Karpas-422 (cell line): Measurements from ENCODE around the gene RBBP9. TPM values are rescaled to one million over a fixed set of nuclear protein-coding genes. Genes with fewer than 3 reads are reported as not detected.

Source experiments
- DNase-seq: peaks from one replicate; pipeline ENCODE4 v3.0.0-alpha.2; 2015
- H2AFZ ChIP-seq: fragments of 200-600 bp; sonication (generic); 2 replicates; pipeline ENCODE4 v1.6.1; 2014; ENCODE audit warnings: antibody characterized with exemption, low read length, mixed read lengths
- H3K27ac ChIP-seq: fragments of 200-600 bp; sonication (generic); 2 replicates; pipeline ENCODE4 v1.5.1; 2014; ENCODE audit warnings: mild to moderate bottlenecking, low read length, moderate library complexity
- H3K27me3 ChIP-seq: fragments of 200-600 bp; sonication (generic); 2 replicates; pipeline ENCODE4 v1.6.1; 2014; ENCODE audit warnings: low read length, mixed read lengths
- H3K36me3 ChIP-seq: fragments of 200-600 bp; sonication (generic); 2 replicates; pipeline ENCODE4 v1.6.1; 2014; ENCODE audit warnings: low read length, mixed read lengths; ENCODE audit not compliant: insufficient read depth
- H3K4me1 ChIP-seq: fragments of 200-600 bp; sonication (generic); 2 replicates; pipeline ENCODE4 v1.6.1; 2014; ENCODE audit warnings: mild to moderate bottlenecking, low read length, mixed read lengths
- H3K4me2 ChIP-seq: fragments of 200-600 bp; sonication (generic); 2 replicates; pipeline ENCODE4 v1.6.1; 2014; ENCODE audit warnings: low read length, low read depth, mild to moderate bottlenecking; ENCODE audit not compliant: poor library complexity, severe bottlenecking
- H3K4me3 ChIP-seq: fragments of 200-600 bp; sonication (generic); 2 replicates; pipeline ENCODE4 v1.5.1; 2014; ENCODE audit warnings: mild to moderate bottlenecking, antibody characterized with exemption, low read length, mixed read lengths
- H3K79me2 ChIP-seq: fragments of 200-600 bp; sonication (generic); 2 replicates; pipeline ENCODE4 v1.6.1; 2014; ENCODE audit warnings: mild to moderate bottlenecking, low read length, mixed read lengths
- H3K9ac ChIP-seq: fragments of 200-600 bp; sonication (generic); 2 replicates; pipeline ENCODE4 v1.6.0; 2014; ENCODE audit warnings: low read length
- H3K9me2 ChIP-seq: fragments of 200-600 bp; sonication (generic), shearing (Covaris generic); replicated peaks from 2 replicates; pipeline ENCODE4 v1.6.0; 2014; ENCODE audit warnings: mild to moderate bottlenecking, low read length, moderate library complexity; ENCODE audit not compliant: insufficient read depth
- H3K9me3 ChIP-seq: fragments of 300-700, 200-600 bp; sonication (generic); 2 replicates; pipeline ENCODE4 v1.6.1; 2014; ENCODE audit warnings: low read length, mixed read lengths
- H4K20me1 ChIP-seq: fragments of 200-600 bp; sonication (generic); 2 replicates; pipeline ENCODE4 v1.6.1; 2014; ENCODE audit warnings: mild to moderate bottlenecking, antibody characterized with exemption, low read length, low read depth; ENCODE audit not compliant: insufficient read depth
- total RNA-seq: library from RNA; depleted of rRNA; stranded (reverse); fragments of >200 nt; shearing (Covaris generic); gene quantifications from 2 replicates; pipeline ENCODE4 v1.2.3, GENCODE V29; 2014; ENCODE audit warnings: low replicate concordance; rRNA removed

RBBP9 gene
- 7.9 and 11.2 TPM in 2 replicates for total RNA-seq

GRCh38 chr20:18496740-18497592 is at the start of gene RBBP9:
RBBP9 (minus strand) TSS chr20:18497225; CDS start chr20:18497167, 58 bp downstream.
- Histone ChIP-seq H3K4me3 (peak within 1 kb of the TSS; percentile 81), H2AFZ (peak within 1 kb of the TSS; percentile 77), H3K27me3 (no peaks in the 10 kb centered on the region), H3K4me2 (peak within 1 kb of the TSS; percentile 79), H3K9ac (peak within 1 kb of the TSS; percentile 77), H3K9me2 (no peaks in the 10 kb centered on the region), H3K4me1 (peaks cover 14% of the 10 kb centered on the region), H3K27ac (peak within 1 kb of the TSS; percentile 23; the same call in 1 of the 2 replicates), H3K9me3 (no peaks in the 10 kb centered on the region), H3K36me3 (peaks cover 18% of the 10 kb centered on the region), H3K79me2 (peaks cover 28% of the 10 kb centered on the region), H4K20me1 (no peaks in the 10 kb centered on the region)
- peak; percentile 94 for DNase-seq

DNA sequence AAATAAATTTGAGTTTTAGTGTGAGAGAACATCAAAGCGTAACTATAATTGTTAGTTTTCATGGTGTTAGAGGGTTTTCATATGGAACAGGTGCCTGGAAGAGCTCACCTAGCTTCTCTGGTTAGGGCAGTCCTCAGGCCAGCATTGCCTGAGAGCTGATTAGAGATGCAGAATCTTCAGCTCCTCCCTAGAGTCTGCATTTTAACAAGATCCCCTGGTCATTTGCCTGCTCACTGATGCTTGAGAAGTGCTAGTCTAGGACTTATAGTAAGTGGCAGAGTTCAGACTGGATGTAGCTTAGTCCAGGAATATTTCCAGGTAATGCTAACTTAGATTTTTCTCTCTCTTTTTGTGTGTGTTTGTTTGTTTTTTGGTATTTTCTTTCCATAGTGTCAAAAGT is 48.5 kb upstream of the RBBP9 start:
- peaks cover 9% of the 10 kb centered on the region for H3K4me1 ChIP-seq
- H3K79me2 ChIP-seq, result no peaks in the 10 kb centered on the region
- H3K27me3 ChIP-seq, result no peaks in the 10 kb centered on the region
- no peak overlapping the region for H3K4me3 ChIP-seq
- H3K9me3 ChIP-seq, result no peaks in the 10 kb centered on the region
- no peak overlapping the region for H3K9ac ChIP-seq
- no peaks in the 10 kb centered on the region for H3K9me2 ChIP-seq
- no peaks in the 10 kb centered on the region for H4K20me1 ChIP-seq
- peaks cover 13% of the 10 kb centered on the region for H3K36me3 ChIP-seq
- no peak overlapping the region for H3K4me2 ChIP-seq
- DNase-seq, result peak; percentile 47
- no peak overlapping the region for H3K27ac ChIP-seq
- H2AFZ ChIP-seq, result no peak overlapping the region

GRCh38 chr20:18543932-18544331 is 46.9 kb upstream of the RBBP9 start:
- Histone ChIP-seq H3K4me2 (no peak overlapping the region), H3K36me3 (peaks cover 6% of the 10 kb centered on the region; the same call in 1 of the 2 replicates), H4K20me1 (no peaks in the 10 kb centered on the region), H3K27ac (no peak overlapping the region), H3K4me1 (peaks cover 9% of the 10 kb centered on the region), H3K79me2 (no peaks in the 10 kb centered on the region), H2AFZ (no peak overlapping the region), H3K4me3 (no peak overlapping the region), H3K9me3 (no peaks in the 10 kb centered on the region), H3K9ac (no peak overlapping the region), H3K27me3 (no peaks in the 10 kb centered on the region), H3K9me2 (no peaks in the 10 kb centered on the region)
- DNase-seq, result no peak

DNA sequence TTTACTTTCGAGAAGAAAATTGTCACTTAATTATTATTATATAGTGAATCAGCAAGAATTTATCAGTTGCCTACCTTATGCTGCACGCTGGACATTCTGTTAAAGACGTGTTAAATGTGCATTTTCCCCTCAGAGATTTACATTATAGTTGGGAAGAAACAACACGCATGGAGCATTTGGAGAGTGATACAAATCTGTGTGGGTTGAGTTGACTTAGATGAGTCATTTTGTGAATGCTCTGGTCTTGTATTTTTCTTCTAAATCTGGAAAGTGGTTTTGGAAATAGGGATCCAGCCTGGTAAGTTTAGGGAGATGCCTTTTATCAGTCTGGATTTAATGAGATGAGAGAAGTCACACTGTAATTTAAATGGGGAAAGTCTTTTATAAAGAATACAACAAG is 46.2 kb upstream of the RBBP9 start:
- H4K20me1 ChIP-seq, result no peaks in the 10 kb centered on the region
- H3K9me2 ChIP-seq, result no peaks in the 10 kb centered on the region
- H3K27me3 ChIP-seq, result no peaks in the 10 kb centered on the region
- H3K36me3 ChIP-seq, result peaks cover 4% of the 10 kb centered on the region; the same call in 1 of the 2 replicates
- H3K9me3 ChIP-seq, result no peaks in the 10 kb centered on the region
- no peak overlapping the region for H3K4me2 ChIP-seq
- no peak for DNase-seq
- peaks cover 9% of the 10 kb centered on the region for H3K4me1 ChIP-seq
- H3K27ac ChIP-seq, result no peak overlapping the region
- H3K9ac ChIP-seq, result no peak overlapping the region
- no peak overlapping the region for H3K4me3 ChIP-seq
- no peaks in the 10 kb centered on the region for H3K79me2 ChIP-seq
- no peak overlapping the region for H2AFZ ChIP-seq

- H3K79me2 ChIP-seq, result no peaks in the 10 kb centered on the region
Observed at GRCh38 chr20:18541741-18542140, 44.7 kb upstream of the RBBP9 start.

DNA sequence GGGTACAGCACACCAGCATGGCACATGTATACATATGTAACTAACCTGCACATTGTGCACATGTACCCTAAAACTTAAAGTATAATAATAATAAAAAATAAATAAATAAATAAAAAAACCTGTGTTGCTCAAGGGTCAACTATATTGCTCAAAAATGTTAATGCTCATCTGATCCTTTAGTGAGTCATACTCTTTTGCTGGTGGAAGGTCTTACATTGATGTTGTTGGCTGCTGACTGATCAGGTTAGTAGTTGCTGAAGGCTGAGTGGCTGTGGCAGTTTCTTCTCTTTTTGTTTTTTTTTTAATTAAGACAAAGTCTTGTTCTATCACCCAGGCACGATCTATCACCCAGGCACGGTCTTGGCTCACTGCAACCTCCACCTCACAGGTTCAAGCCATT is 40.6 kb upstream of the RBBP9 start:
- Histone ChIP-seq H3K36me3 (peaks cover 38% of the 10 kb centered on the region), H3K9me2 (no peaks in the 10 kb centered on the region), H4K20me1 (no peaks in the 10 kb centered on the region)

More at GRCh38 chr20:18541741-18542140, 44.7 kb upstream of the RBBP9 start:
- Histone ChIP-seq H3K4me1 (peaks cover 9% of the 10 kb centered on the region), H3K27ac (no peak overlapping the region), H3K4me2 (no peak overlapping the region), H3K9me2 (no peaks in the 10 kb centered on the region), H3K36me3 (peaks cover 5% of the 10 kb centered on the region; the same call in 1 of the 2 replicates), H3K9ac (no peak overlapping the region), H3K4me3 (no peak overlapping the region), H3K9me3 (no peaks in the 10 kb centered on the region), H4K20me1 (no peaks in the 10 kb centered on the region), H2AFZ (no peak overlapping the region), H3K27me3 (no peaks in the 10 kb centered on the region)
- no peak for DNase-seq

DNA sequence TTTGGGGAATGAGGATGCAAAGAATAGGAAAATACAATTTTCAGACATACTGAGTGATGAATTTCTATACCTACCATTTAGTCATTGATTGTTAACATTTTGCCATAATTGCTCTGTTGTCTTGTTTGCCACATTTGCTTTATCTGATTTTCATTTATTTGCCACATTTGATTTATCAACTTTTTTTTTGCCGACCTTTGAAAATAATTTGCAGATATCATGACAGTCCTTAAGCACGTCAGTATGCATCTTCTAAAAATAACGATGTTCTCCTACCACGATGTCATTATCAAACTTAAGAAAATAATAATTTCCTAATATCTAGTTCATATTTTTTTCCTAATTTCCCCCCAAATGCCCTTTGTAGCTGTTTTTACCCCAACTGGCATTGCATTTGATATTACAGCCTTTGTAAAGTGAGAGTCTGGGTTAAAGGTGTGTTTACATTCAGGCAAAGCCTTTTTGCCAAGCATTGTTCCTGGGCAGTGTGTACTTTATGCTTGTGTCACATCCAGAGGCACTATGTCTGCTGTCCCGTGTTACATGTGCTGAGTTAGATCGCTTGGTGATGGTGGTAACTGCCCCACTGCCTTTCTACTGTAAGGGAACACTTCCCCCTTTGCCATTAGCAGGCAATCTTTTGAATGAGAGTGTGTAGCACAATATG is 37.1 kb upstream of the RBBP9 start:
- Histone ChIP-seq H3K9me3 (no peaks in the 10 kb centered on the region), H4K20me1 (no peaks in the 10 kb centered on the region), H3K9me2 (no peaks in the 10 kb centered on the region), H2AFZ (no peak overlapping the region), H3K4me1 (no peaks in the 10 kb centered on the region), H3K27me3 (no peaks in the 10 kb centered on the region), H3K36me3 (peaks cover 52% of the 10 kb centered on the region), H3K4me2 (no peak overlapping the region), H3K27ac (no peak overlapping the region), H3K79me2 (no peaks in the 10 kb centered on the region), H3K9ac (no peak overlapping the region), H3K4me3 (no peak overlapping the region)
- no peak for DNase-seq

More for the DNA sequence above, 40.6 kb upstream of the RBBP9 start:
- DNase-seq, result no peak
- Histone ChIP-seq H3K27me3 (no peaks in the 10 kb centered on the region), H3K4me2 (no peak overlapping the region), H3K27ac (no peak overlapping the region), H3K9ac (no peak overlapping the region), H3K9me3 (no peaks in the 10 kb centered on the region), H3K4me1 (no peaks in the 10 kb centered on the region), H3K79me2 (no peaks in the 10 kb centered on the region), H3K4me3 (no peak overlapping the region), H2AFZ (no peak overlapping the region)

DNA sequence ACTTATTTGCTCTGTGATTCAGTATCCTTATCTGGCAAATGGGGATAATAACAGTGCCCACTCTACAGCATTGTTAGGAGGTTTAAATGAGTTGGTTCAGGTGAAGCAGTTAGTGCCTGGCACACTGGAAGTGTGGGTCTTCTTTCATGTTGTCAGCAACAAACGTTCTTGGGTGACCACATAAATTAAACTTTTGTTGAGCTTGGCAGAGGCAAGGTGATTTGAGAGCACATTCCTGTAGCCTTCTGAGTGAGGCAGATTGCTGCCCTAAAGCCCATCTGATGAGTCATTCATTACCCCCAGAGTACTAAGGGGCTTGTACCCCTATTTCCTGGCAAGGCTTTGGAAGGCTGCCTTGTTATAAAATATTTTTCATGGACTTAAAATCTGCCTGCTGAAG is 36.5 kb upstream of the RBBP9 start:
- H3K36me3 ChIP-seq, result peaks cover 56% of the 10 kb centered on the region
- H3K9me2 ChIP-seq, result no peaks in the 10 kb centered on the region
- no peaks in the 10 kb centered on the region for H3K27me3 ChIP-seq
- DNase-seq, result no peak
- no peak overlapping the region for H3K4me3 ChIP-seq
- H3K9me3 ChIP-seq, result no peaks in the 10 kb centered on the region
- no peaks in the 10 kb centered on the region for H4K20me1 ChIP-seq
- H2AFZ ChIP-seq, result no peak overlapping the region
- H3K4me1 ChIP-seq, result no peaks in the 10 kb centered on the region
- H3K9ac ChIP-seq, result no peak overlapping the region
- no peaks in the 10 kb centered on the region for H3K79me2 ChIP-seq
- no peak overlapping the region for H3K27ac ChIP-seq
- no peak overlapping the region for H3K4me2 ChIP-seq
